AG09309 (cell line): ENCODE measurements around the gene PPFIA4.

Source experiments
- DNase-seq: peaks from one replicate; pipeline ENCODE4 v3.0.0-alpha.2; 2010; ENCODE audit warnings: low read depth
- H3K4me3 ChIP-seq: 2 replicates; pipeline ENCODE4 v1.5.1; 2011; ENCODE audit warnings: mild to moderate bottlenecking, low read depth, low read length, moderate library complexity; ENCODE audit not compliant: control insufficient read depth
- TF ChIP-seq, protein P1 (sequence below): IDR thresholded peaks from 2 replicates; pipeline ENCODE4 v1.5.1; 2011; ENCODE audit warnings: mild to moderate bottlenecking, low read depth, low read length, inconsistent platforms; ENCODE audit not compliant: insufficient read depth, control insufficient read depth; ENCODE audit errors: missing control alignments

PPFIA4 gene

DNA sequence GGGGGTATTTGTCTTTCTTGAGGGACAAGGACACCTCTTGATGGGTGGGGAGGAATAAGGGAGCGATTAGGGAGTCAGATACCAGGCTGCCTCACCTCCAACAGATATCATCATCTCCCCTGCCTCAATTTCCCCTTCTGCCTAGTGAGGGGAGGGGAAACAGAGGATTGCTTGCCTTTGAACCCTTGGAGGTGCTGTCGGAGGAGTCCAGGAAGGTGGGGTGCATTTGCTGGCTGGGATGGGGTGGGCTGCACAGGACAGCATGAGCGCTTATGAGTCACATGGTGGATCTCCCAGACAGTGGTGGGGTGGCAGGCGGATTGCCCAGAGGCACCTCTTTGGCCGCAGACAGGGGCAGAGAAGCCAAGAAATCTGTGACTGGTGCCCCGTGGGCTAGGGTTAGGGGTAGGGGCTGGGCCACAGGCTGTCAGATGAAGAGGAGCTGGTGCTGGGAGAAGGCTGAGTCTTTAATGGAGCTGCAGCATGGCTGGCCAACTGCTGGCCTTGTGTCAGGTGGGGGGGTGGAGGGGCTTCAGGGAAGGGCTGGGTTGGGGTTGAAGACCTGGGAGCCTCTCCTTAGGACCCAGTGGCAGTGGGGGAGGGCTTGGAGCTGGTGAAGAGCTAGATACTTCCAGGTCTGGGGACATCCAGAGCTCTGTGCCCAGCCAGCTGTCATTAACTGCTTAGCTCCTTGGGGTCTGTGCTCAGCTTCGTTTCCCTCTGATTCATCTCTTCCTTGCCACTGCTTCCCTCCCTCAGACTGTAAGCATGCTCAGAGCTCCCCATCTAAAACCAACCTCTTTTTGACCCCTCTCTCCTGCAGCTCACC, 94.2 kb downstream of the PPFIA4 start:
- no peak for DNase-seq
- no peak overlapping the region for H3K4me3 ChIP-seq
- TF ChIP-seq, protein P1, sequence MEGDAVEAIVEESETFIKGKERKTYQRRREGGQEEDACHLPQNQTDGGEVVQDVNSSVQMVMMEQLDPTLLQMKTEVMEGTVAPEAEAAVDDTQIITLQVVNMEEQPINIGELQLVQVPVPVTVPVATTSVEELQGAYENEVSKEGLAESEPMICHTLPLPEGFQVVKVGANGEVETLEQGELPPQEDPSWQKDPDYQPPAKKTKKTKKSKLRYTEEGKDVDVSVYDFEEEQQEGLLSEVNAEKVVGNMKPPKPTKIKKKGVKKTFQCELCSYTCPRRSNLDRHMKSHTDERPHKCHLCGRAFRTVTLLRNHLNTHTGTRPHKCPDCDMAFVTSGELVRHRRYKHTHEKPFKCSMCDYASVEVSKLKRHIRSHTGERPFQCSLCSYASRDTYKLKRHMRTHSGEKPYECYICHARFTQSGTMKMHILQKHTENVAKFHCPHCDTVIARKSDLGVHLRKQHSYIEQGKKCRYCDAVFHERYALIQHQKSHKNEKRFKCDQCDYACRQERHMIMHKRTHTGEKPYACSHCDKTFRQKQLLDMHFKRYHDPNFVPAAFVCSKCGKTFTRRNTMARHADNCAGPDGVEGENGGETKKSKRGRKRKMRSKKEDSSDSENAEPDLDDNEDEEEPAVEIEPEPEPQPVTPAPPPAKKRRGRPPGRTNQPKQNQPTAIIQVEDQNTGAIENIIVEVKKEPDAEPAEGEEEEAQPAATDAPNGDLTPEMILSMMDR, result no peak

DNA sequence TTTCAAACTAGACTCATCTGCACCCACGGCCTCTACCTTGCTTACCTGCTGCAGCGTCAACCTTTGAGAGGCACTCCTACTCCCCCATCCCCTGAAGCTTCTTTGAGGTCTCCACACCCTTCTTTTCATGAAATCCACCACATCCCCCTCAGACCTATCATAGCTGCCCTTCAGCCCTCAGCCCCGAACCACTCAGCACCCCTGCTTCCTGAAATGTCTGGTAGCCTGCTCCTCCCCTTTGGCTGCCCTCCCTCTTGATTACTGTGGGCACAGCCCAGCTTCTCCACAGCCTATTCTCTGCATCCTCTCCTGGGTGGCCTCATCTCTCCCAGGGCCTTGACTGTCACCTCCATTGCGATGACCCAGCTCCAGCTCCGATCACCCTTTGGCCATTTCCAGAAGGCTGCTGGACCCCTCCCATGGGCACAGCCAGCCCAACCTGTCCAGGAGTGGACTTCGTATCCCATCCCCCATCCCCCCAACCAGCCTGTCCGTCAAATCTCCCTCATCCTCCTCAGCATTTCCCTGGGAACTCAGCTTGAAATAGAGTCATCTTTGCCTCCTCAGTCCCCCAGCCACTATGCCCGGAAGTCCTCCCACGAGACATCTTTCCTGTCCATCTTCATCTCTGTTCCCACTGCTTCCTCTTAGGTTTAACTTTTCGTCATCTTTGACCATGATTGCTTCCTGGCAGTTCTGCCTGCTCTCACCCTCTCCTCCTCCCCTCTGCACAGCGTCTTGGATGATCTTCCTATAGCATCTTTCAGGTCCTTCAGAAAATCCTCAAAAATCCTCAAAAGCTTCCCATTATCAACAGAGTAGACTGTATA, 95.1 kb downstream of the PPFIA4 start:
- no peak overlapping the region for H3K4me3 ChIP-seq
- DNase-seq, result no peak
- TF ChIP-seq, protein P1, result no peak

DNA sequence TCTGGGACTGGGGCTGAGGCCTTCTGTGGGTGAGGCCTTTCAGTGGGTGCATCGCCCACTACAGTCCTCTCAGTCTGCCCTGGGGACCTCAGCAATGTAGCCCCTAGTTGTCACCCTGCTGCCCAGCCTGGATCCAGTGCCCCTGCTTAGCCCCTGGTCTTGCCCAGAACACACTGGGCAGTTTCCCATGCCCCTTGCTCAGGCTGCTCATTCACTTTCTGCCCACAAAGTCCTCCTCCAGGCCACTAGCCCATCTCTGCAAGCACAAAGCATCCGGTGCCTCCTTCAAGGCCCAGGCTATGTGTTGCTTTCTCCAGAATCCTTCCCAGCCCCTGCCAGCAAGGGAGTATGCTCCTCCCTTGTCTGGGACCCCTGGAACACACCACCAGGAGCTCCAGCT, 95.9 kb downstream of the PPFIA4 start:
- no peak for DNase-seq
- no peak overlapping the region for H3K4me3 ChIP-seq
- TF ChIP-seq, protein P1, result no peak

DNA sequence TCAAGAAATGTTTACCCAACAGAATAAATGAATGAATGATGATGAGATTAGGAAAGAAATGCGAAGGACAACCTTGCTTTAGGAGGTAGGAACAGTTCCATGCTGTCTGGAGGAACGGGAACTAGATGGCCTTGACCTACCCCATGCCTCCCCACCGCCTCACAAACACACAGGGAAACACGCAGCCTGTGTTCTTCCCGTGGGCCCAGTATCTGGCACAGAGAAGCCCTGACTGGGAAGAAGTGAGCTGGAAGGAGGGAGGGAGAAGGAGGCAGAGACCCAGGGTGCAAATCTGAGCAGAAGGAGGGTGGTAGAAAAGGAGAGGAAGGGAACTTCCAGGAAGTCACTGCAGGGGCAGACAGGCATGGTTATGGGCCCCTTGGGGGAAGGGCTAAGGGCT, 97.7 kb downstream of the PPFIA4 start:
- TF ChIP-seq, protein P1, result no peak
- no peak for DNase-seq
- no peak overlapping the region for H3K4me3 ChIP-seq

DNA sequence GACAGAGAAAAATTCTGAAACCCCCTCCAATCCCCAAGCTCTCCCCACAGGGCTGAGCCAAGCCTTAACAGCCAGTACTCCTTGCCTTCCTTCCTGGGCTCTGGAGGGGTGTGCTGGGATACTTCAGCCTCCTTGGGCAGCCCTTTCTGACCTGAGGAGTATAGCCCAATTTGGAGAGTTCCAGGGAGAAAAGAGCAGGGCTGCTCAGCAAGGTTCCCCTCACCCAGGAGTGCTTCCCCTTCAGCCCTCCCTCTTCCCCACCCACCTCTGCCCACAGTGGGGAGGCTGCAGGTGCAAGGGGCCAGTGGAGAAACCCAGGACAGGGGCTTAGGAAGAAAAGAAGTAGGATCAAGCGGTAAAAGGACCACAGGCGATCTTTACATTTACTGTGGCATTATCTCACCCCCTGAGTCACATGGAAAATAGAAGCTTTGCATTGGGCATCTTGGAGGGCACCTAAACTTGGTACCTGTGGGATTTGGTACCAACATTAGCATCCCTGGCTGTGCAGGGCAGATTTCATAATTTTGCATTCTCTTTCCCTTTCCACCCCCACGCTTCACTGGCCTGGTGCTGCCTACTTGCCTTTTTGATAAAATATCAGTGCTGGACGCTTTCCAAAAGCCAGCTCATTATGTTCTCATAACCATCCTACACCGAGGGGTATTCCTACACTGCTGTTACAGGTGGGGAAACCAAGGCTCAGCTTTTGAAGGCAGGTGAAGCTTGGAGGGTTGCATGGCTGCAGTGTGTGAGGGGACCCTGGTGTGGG, 98.4 kb downstream of the PPFIA4 start:
- no peak for DNase-seq
- TF ChIP-seq, protein P1, result no peak
- H3K4me3 ChIP-seq, result no peak overlapping the region

DNA sequence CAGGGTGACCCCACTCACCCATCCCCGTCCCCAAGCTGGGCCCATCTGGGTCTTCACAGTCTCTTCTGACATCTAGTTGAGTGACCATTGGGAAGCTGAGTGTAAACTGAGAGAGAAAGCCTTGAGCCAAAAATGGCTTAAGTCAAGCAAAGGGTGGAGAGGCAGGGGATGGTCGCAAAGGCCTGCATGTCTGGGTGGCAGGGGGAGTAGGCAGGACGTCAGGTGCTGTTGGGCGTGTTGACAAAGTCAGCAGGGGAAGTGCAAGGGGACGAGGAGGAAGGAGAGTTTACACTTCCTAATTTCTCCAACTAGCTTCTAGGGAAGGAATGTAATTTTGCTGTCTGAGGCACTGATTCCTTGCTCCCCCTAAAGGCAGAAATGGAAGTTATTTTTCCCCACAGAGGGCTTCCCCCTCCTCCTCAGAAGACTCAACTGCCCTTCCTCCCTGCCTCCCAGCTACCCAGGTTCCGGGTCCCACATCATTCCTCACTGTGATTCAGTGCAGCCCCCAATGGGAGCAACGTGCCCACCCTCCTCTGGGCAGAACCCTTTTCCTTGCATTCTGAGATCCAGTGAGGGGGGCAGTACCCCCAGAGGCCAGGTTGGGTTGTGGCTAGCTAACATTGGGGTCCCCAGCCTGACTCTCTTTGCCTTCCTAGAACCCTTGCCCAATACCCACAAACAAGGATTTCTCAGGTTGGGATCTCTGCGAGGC, 100.0 kb downstream of the PPFIA4 start:
- no peak overlapping the region for H3K4me3 ChIP-seq
- DNase-seq, result no peak

More for the DNA sequence above, 100.0 kb downstream of the PPFIA4 start:
- TF ChIP-seq, protein P1, result peak; percentile 54
